ENCODE measurements around the gene SSBP1. TPM values are rescaled to one million over a fixed set of nuclear protein-coding genes. Genes with fewer than 3 reads are reported as not detected.

Gene SSBP1
- total RNA-seq, 1 donor from 2014 or later, result 402 TPM

DNA sequence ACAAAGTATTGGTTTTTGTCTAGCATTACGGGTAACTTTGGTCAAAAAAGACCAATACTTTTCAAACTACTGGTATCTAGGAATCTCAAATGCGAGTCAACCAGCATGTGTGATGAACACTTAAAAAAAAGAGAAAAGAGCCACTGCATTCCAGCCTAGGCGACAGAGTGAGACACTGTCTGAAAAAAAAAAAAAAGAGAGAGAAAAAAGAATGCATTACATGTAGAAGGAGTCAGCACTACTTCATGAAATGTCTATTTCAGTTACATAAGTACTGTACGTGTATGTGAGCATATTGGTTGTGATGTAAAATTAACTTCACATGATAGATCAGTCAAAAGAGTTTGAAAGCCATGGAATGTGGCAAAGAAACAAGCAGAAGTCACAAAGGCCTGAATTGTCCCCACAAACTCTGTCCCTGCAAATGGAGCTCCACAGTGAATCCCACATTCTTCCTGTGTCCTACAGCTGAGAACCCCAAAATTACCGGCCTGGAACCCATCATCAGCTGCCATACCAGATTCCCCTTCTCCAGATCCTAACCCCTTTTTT is 37.8 kb upstream of the SSBP1 start:
- Mint-ChIP-seq H3K4me3 (peak overlapping the region; percentile 92), H3K36me3 (no peaks in the 10 kb centered on the region)
- H3K79me2 ChIP-seq (ENCODE audit: low read depth), result peaks cover 15% of the 10 kb centered on the region

DNA sequence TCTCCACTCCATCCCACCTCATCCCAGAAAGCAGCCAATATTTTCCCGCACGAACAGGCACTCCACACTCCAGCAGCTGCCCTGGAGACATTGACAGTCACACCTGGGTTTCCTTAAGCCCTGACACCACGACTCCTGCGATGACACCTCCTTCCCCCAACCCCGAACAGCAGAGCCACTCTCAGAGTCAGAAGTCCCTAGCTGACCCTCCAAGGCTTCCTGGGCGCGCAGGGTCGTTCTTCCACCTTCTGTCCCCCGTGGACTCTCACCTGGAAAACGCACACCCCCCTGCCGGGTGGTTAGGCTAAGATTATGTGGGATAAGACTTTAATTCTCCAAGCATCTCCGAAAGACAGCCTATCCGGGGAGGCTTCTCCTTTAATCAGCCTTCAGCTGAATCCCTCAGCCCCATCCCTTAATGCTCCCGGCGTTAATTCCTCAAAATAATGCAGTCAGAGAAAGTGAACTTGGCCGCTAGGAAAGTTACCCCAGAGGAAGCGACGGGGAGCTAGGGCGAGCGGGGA is 37.2 kb upstream of the SSBP1 start:
- Mint-ChIP-seq H3K9me3 (no peaks in the 10 kb centered on the region), H3K4me1 (peaks cover 46% of the 10 kb centered on the region), H3K27me3 (ENCODE audit: insufficient read depth, low read depth) (peaks cover 2% of the 10 kb centered on the region), H3K4me3 (peak overlapping the region; percentile 92), H3K36me3 (no peaks in the 10 kb centered on the region), H3K27ac (peak overlapping the region; percentile 46)
- Histone ChIP-seq H3K36me3 (no peaks in the 10 kb centered on the region), H3K4me3 (peak overlapping the region; percentile 89), H3K27me3 (peaks cover 31% of the 10 kb centered on the region), H3K4me2 (peak overlapping the region; percentile 89), H3K27ac (no peak overlapping the region), H3K9me3 (ENCODE audit: low read depth) (no peaks in the 10 kb centered on the region), H3K79me2 (ENCODE audit: low read depth) (peaks cover 15% of the 10 kb centered on the region), H4K20me1 (ENCODE audit: low read depth) (peaks cover 34% of the 10 kb centered on the region), H3K9ac (no peak overlapping the region), H2AFZ (replicated peaks) (no peak overlapping the region), H3K4me1 (peaks cover 26% of the 10 kb centered on the region), H3F3A (ENCODE audit: low read depth) (peaks cover 12% of the 10 kb centered on the region)
- TF ChIP-seq EZH2phosphoT487 (IDR thresholded peaks at IDR 0.05) (no peak), EZH2 (IDR thresholded peaks at IDR 0.05) (no peak)
- TF ChIP-seq, protein P1, sequence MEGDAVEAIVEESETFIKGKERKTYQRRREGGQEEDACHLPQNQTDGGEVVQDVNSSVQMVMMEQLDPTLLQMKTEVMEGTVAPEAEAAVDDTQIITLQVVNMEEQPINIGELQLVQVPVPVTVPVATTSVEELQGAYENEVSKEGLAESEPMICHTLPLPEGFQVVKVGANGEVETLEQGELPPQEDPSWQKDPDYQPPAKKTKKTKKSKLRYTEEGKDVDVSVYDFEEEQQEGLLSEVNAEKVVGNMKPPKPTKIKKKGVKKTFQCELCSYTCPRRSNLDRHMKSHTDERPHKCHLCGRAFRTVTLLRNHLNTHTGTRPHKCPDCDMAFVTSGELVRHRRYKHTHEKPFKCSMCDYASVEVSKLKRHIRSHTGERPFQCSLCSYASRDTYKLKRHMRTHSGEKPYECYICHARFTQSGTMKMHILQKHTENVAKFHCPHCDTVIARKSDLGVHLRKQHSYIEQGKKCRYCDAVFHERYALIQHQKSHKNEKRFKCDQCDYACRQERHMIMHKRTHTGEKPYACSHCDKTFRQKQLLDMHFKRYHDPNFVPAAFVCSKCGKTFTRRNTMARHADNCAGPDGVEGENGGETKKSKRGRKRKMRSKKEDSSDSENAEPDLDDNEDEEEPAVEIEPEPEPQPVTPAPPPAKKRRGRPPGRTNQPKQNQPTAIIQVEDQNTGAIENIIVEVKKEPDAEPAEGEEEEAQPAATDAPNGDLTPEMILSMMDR (IDR thresholded peaks at IDR 0.05), result no peak
- DNase-seq (ENCODE audit: low spot score), result no peak

More for the DNA sequence above, 37.8 kb upstream of the SSBP1 start:
- H3K27me3 Mint-ChIP-seq (ENCODE audit: insufficient read depth, low read depth), result peaks cover 2% of the 10 kb centered on the region
- Histone ChIP-seq H3K9ac (no peak overlapping the region), H3K27me3 (peaks cover 31% of the 10 kb centered on the region), H3K4me1 (peaks cover 26% of the 10 kb centered on the region), H3K9me3 (ENCODE audit: low read depth) (no peaks in the 10 kb centered on the region), H3K36me3 (no peaks in the 10 kb centered on the region), H3K4me2 (peak overlapping the region; percentile 89), H3K4me3 (peak overlapping the region; percentile 89), H4K20me1 (ENCODE audit: low read depth) (peaks cover 39% of the 10 kb centered on the region), H3K27ac (no peak overlapping the region), H3F3A (ENCODE audit: low read depth) (peaks cover 12% of the 10 kb centered on the region), H2AFZ (replicated peaks) (no peak overlapping the region)
- no peak overlapping the region for H3K27ac Mint-ChIP-seq
- H3K9me3 Mint-ChIP-seq, result no peaks in the 10 kb centered on the region
- TF ChIP-seq, protein P1 (IDR thresholded peaks at IDR 0.05), result no peak
- TF ChIP-seq EZH2phosphoT487 (IDR thresholded peaks at IDR 0.05), result no peak
- no peak for TF ChIP-seq EZH2 (IDR thresholded peaks at IDR 0.05)
- DNase-seq (ENCODE audit: low spot score), result no peak
- H3K4me1 Mint-ChIP-seq, result peaks cover 51% of the 10 kb centered on the region

DNA sequence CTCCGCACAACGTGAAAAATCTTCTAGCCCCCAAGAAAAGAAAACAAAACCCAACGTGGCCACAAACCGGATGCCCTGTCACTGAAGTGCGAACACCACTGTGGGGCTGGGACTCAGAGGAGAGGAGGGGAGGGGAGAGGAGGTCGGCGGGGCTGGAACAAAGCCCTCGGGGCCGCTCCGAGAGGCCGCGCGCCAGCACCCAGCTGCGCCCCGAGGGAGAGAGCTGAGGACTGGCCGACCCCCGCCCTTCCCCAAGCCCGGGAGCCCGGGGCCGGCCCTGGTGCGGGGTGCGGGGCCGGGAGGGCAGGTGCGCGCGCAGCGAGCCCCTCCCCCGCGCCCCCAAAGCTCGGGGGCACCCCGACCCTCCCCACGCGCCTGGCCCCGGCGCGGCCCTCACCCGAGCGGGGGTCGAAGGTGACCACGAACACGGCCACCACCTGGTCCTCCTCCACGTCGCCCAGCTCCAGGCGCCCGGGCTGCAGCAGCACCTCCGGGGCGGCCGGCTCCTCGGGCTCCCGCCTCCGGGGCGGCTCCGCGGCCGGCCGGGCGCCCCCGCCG is 36.6 kb upstream of the SSBP1 start:
- H2AFZ ChIP-seq (replicated peaks), result peak overlapping the region; percentile 84
- Mint-ChIP-seq H3K27ac (no peak overlapping the region), H3K4me3 (peak overlapping the region; percentile 92), H3K4me1 (peaks cover 42% of the 10 kb centered on the region), H3K9me3 (no peaks in the 10 kb centered on the region), H3K36me3 (no peaks in the 10 kb centered on the region), H3K27me3 (ENCODE audit: insufficient read depth, low read depth) (peaks cover 2% of the 10 kb centered on the region)
- DNase-seq (ENCODE audit: low spot score), result peak; percentile 78
- H3K4me3 ChIP-seq, result peak overlapping the region; percentile 89
- H3F3A ChIP-seq (ENCODE audit: low read depth), result peaks cover 12% of the 10 kb centered on the region
- H3K4me2 ChIP-seq, result peak overlapping the region; percentile 89
- peaks cover 28% of the 10 kb centered on the region for H3K4me1 ChIP-seq
- no peak overlapping the region for H3K27ac ChIP-seq
- H3K79me2 ChIP-seq (ENCODE audit: low read depth), result peaks cover 15% of the 10 kb centered on the region
- peaks cover 31% of the 10 kb centered on the region for H3K27me3 ChIP-seq
- H3K9me3 ChIP-seq (ENCODE audit: low read depth), result no peaks in the 10 kb centered on the region
- TF ChIP-seq EZH2phosphoT487 (IDR thresholded peaks at IDR 0.05), result no peak
- H4K20me1 ChIP-seq (ENCODE audit: low read depth), result peaks cover 31% of the 10 kb centered on the region
- H3K36me3 ChIP-seq, result no peaks in the 10 kb centered on the region
- peak overlapping the region; percentile 60 for H3K9ac ChIP-seq

Data from neural progenitor cell (in vitro differentiated cells).